RWPE2 (cell line): ENCODE results near the gene DRD2.

ENCODE experiments used
- ATAC-seq: fragments of 200-7000 bp; cut with Tn5 transposase; 3 replicates; pipeline ENCODE4 v1.9.1; 2021; ENCODE audit warnings: low read depth
- DNase-seq: peaks from one replicate; pipeline ENCODE4 v3.0.0-alpha.2; 2020; ENCODE audit warnings: low spot score
- H3K27ac ChIP-seq: fragments of 450-650 bp; 2 replicates; pipeline ENCODE4 v1.5.1; 2017; ENCODE audit warnings: mild to moderate bottlenecking; ENCODE audit not compliant: poor library complexity, severe bottlenecking
- H3K27me3 ChIP-seq: fragments of 250-450 bp; sonication (Bioruptor Pico); 2 replicates; pipeline ENCODE4 v1.5.1; 2021; ENCODE audit warnings: mild to moderate bottlenecking, moderate library complexity; ENCODE audit not compliant: insufficient read depth, poor library complexity, severe bottlenecking
- H3K36me3 ChIP-seq: fragments of 250-450 bp; sonication (Bioruptor Pico); 2 replicates; pipeline ENCODE4 v1.5.1; 2020; ENCODE audit warnings: low read depth, mild to moderate bottlenecking, moderate library complexity
- H3K4me1 ChIP-seq: fragments of 250-450 bp; sonication (Bioruptor Pico); 2 replicates; pipeline ENCODE4 v1.5.1; 2021; ENCODE audit warnings: mild to moderate bottlenecking, moderate library complexity; ENCODE audit not compliant: insufficient read depth, poor library complexity, severe bottlenecking
- H3K4me3 ChIP-seq: fragments of 250-450 bp; sonication (Bioruptor Pico); 2 replicates; pipeline ENCODE4 v1.5.1; 2021; ENCODE audit warnings: mild to moderate bottlenecking, moderate library complexity; ENCODE audit not compliant: severe bottlenecking
- H3K9me3 ChIP-seq: fragments of 250-450 bp; sonication (Bioruptor Pico); 2 replicates; pipeline ENCODE4 v1.5.1; 2021; ENCODE audit warnings: mild to moderate bottlenecking, moderate library complexity; ENCODE audit not compliant: severe bottlenecking
- TF ChIP-seq, protein P1 (sequence below): fragments of 450-650 bp; IDR thresholded peaks from one replicate; pipeline ENCODE4 v1.5.1; 2017; ENCODE audit warnings: mild to moderate bottlenecking, moderate library complexity; ENCODE audit not compliant: poor library complexity, severe bottlenecking

Gene DRD2

DNA sequence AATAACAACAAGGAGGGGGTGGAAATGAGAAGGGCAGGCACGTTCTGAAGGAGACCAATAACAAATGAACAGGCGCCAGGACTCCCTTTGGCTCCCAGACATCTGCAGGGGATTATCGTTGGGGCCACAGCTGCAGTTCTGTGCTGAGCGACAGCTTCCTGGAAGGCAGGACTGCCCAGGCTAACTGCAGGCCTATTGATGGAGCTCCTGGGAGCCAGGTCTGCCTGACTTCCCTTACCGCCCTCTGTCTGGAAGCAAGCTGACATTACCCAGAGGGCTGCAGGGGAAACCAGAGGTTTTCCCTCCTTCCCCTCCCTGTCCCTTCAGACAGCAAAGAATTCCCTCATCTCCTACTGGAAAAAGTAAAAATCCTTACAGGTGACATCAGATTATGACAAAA is 5.0 kb downstream of the DRD2 start:
- H3K4me1 ChIP-seq: peaks cover 5% of the 10 kb centered on the region
- no peak for DNase-seq
- peaks cover 25% of the 10 kb centered on the region for H3K27me3 ChIP-seq
- TF ChIP-seq, protein P1, sequence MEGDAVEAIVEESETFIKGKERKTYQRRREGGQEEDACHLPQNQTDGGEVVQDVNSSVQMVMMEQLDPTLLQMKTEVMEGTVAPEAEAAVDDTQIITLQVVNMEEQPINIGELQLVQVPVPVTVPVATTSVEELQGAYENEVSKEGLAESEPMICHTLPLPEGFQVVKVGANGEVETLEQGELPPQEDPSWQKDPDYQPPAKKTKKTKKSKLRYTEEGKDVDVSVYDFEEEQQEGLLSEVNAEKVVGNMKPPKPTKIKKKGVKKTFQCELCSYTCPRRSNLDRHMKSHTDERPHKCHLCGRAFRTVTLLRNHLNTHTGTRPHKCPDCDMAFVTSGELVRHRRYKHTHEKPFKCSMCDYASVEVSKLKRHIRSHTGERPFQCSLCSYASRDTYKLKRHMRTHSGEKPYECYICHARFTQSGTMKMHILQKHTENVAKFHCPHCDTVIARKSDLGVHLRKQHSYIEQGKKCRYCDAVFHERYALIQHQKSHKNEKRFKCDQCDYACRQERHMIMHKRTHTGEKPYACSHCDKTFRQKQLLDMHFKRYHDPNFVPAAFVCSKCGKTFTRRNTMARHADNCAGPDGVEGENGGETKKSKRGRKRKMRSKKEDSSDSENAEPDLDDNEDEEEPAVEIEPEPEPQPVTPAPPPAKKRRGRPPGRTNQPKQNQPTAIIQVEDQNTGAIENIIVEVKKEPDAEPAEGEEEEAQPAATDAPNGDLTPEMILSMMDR: no peak
- H3K36me3 ChIP-seq: no peaks in the 10 kb centered on the region
- no peak for ATAC-seq
- H3K4me3 ChIP-seq: no peak overlapping the region
- H3K9me3 ChIP-seq: no peaks in the 10 kb centered on the region
- H3K27ac ChIP-seq: no peak overlapping the region

DNA sequence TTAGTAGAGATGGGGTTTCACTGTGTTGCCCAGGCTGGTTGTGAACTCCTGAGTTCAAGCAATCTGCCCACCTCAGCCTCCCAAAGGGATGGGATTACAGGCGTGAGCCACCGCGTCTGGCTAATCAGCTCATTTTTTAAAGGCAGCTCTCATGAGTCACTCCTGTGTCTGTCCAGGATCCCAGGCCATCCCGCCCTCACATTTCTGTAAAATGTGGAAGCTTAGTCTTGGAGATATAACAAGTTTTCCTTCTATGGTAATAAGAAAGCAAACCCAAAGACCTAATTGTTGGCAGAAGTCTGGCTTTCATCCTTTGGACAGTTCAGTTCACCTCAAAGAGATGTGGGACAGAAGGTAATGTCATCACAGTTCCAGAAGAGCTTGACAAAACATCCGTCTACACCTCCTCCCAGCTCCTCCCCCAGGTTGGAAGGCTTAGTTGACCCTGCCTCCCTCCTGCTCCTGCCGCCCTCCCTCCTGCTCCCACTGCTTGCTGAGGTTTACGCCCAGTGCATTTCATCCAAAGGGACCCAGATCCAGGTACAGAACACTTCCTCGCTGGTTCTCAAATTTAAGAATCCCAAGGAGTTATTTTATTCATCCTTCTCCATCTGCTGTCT is 6.4 kb downstream of the DRD2 start:
- Histone ChIP-seq H3K9me3 (no peaks in the 10 kb centered on the region), H3K27me3 (peaks cover 15% of the 10 kb centered on the region), H3K4me3 (no peak overlapping the region), H3K27ac (no peak overlapping the region), H3K4me1 (peaks cover 6% of the 10 kb centered on the region), H3K36me3 (no peaks in the 10 kb centered on the region)
- TF ChIP-seq, protein P1: no peak
- DNase-seq: no peak
- ATAC-seq: no peak

DNA sequence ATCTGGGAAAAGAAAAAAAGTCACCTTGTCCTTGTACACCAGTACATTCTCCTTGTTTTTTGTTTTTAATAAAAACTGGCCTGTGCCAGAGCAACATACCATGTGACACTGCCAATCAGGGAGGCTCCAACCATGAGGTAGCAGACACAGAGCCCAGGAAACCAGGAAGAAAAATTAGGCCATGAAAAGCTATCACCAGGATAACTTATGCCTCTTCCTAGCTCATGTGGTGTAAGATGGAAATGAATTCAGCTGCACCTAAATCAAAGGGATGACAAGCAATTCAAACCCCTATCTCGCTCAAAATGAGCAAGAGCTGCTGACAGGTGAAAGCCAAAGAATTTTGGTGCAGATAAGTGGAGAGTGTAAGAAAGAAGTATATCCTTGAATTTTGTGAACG is 7.7 kb downstream of the DRD2 start:
- Histone ChIP-seq H3K4me1 (peaks cover 6% of the 10 kb centered on the region), H3K9me3 (no peaks in the 10 kb centered on the region), H3K27me3 (peaks cover 3% of the 10 kb centered on the region), H3K4me3 (no peak overlapping the region), H3K36me3 (no peaks in the 10 kb centered on the region), H3K27ac (no peak overlapping the region)
- ATAC-seq (no peak), DNase-seq (no peak)
- TF ChIP-seq, protein P1: no peak

GRCh38 chr11:113465786-113466185 is 9.4 kb downstream of the DRD2 start:
- TF ChIP-seq, protein P1: no peak
- H3K36me3 ChIP-seq: no peaks in the 10 kb centered on the region
- no peak overlapping the region for H3K4me3 ChIP-seq
- H3K9me3 ChIP-seq: no peaks in the 10 kb centered on the region
- peak overlapping the region; percentile 23 for H3K27ac ChIP-seq
- ATAC-seq (peak; percentile 94), DNase-seq (no peak)
- H3K27me3 ChIP-seq: no peaks in the 10 kb centered on the region
- peaks cover 6% of the 10 kb centered on the region for H3K4me1 ChIP-seq

DNA sequence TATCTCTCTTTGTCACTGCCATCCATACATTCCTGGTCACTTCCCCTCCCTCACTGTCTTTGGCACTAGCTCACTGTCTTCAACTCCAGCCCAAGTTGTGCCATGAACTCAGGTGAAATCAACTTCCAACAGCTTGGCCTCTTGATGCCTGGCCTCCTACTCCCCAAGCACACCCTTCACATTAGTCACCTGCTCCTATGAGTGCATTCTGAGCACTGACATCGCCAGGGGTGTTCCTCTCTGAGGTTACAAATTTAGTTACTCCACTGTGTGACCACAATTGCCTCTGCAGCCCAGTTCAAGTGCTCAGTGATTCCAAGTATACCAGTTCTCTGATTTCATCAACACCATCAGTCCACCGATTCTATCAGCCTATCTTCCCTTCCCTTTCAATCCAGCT is 10.8 kb downstream of the DRD2 start:
- Histone ChIP-seq H3K4me3 (no peak overlapping the region), H3K9me3 (no peaks in the 10 kb centered on the region), H3K27ac (no peak overlapping the region), H3K27me3 (no peaks in the 10 kb centered on the region), H3K36me3 (no peaks in the 10 kb centered on the region), H3K4me1 (peaks cover 6% of the 10 kb centered on the region)
- DNase-seq: no peak
- ATAC-seq: no peak
- TF ChIP-seq, protein P1: no peak
